H1 (cell line): Measurements from ENCODE around the gene CD44. TPM values are rescaled to one million over a fixed set of nuclear protein-coding genes. Genes with fewer than 3 reads are reported as not detected.

Source experiments
- SRF ChIP-seq: IDR thresholded peaks from 2 replicates; pipeline ENCODE4 v1.6.1; 2011; ENCODE audit warnings: mild to moderate bottlenecking, low read depth, low read length, moderate library complexity
- TAF7 ChIP-seq: optimal IDR thresholded peaks from 2 replicates; pipeline ENCODE3; 2011; ENCODE audit warnings: low read depth, mild to moderate bottlenecking, inconsistent platforms, low read length, moderate library complexity, borderline replicate concordance
- TBP ChIP-seq: IDR thresholded peaks from 2 replicates; pipeline ENCODE4 v1.6.1; 2011; ENCODE audit warnings: low read depth, low read length, improper control_type of control experiment
- TEAD4 ChIP-seq: IDR thresholded peaks from 2 replicates; pipeline ENCODE4 v1.6.1; 2012; ENCODE audit warnings: low read depth, low read length, inconsistent platforms, mixed read lengths
- polyA plus RNA-seq, 7 experiments: library from polyadenylated mRNA; depleted of rRNA in 3 of 7; stranded (reverse) in 5 of 7; unstranded in 2 of 7; fragments of >200 nt in 5 of 7; fragments of 200-250 nt in 2 of 7; gene quantifications; 1 replicate in 5 of 7; 2 replicates in 1 of 7; 4 replicates in 1 of 7; pipeline versions ENCODE4 v1.2.1 to v1.2.3, GENCODE V29; 2011 to 2013; ENCODE audit warnings: missing spikeins in 2 of 7, mixed read lengths in 2 of 7
- total RNA-seq: library from RNA; stranded (reverse); fragmentation: NEBNext Ultra II Directional; extraction: Animal tissue kit (Norgen Biotek cat#: 25700); gene quantifications from 2 replicates; pipeline ENCODE4 v1.2.1, GENCODE V29; 2021
- TF ChIP-seq, protein P1 (sequence below): IDR thresholded peaks from 2 replicates; pipeline ENCODE4 v1.6.1; 2011; ENCODE audit warnings: low read length, improper control_type of control experiment
- TF ChIP-seq, protein P2 (sequence below): IDR thresholded peaks from 2 replicates; pipeline ENCODE4 v1.6.1; 2012; ENCODE audit warnings: low read length, inconsistent platforms
- TF ChIP-seq, protein P3 (sequence below), 3 experiments: IDR thresholded peaks; 1 replicate in 2 of 3; 2 replicates in 1 of 3; pipeline versions ENCODE4 v1.5.1 to v1.6.1; 2011; ENCODE audit warnings: low read length in 3 of 3, mild to moderate bottlenecking in 3 of 3, inconsistent platforms in 2 of 3, low read depth in 1 of 3, moderate library complexity in 1 of 3; ENCODE audit not compliant: insufficient read depth in 1 of 3; ENCODE audit errors: control extremely low read depth in 1 of 3

CD44 gene
- total and polyA plus RNA-seq, 2 of the 8 experiments (the other 6 are each of a cell fraction or from before 2014, with no cell fraction given) = 11.8 to 13.7 TPM

DNA sequence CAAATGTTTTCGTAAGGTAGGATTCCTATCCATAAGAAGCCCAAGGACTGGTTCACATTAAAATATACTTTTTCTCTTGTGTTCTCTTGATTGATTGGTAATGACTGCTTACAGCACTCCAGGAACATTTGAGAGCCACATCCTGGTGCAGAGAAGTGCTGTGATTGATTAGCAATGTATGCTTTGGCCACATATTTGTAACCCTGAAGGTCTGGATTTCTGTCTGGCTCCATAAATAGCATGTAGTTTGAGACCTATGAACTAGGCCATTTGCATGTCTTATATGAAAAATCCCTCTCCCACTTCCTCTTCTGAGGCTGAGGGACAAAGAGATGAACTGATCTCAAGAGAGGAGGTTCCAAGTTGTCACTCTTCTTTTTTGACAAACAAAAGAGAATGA, 49.3 kb upstream of the CD44 start (continued):
- TF ChIP-seq, protein P1, sequence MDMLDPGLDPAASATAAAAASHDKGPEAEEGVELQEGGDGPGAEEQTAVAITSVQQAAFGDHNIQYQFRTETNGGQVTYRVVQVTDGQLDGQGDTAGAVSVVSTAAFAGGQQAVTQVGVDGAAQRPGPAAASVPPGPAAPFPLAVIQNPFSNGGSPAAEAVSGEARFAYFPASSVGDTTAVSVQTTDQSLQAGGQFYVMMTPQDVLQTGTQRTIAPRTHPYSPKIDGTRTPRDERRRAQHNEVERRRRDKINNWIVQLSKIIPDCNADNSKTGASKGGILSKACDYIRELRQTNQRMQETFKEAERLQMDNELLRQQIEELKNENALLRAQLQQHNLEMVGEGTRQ = no peak
- no peak for TF ChIP-seq TEAD4
- TF ChIP-seq SRF = no peak
- TF ChIP-seq, protein P2, sequence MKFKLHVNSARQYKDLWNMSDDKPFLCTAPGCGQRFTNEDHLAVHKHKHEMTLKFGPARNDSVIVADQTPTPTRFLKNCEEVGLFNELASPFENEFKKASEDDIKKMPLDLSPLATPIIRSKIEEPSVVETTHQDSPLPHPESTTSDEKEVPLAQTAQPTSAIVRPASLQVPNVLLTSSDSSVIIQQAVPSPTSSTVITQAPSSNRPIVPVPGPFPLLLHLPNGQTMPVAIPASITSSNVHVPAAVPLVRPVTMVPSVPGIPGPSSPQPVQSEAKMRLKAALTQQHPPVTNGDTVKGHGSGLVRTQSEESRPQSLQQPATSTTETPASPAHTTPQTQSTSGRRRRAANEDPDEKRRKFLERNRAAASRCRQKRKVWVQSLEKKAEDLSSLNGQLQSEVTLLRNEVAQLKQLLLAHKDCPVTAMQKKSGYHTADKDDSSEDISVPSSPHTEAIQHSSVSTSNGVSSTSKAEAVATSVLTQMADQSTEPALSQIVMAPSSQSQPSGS = no peak
- TF ChIP-seq, protein P3, sequence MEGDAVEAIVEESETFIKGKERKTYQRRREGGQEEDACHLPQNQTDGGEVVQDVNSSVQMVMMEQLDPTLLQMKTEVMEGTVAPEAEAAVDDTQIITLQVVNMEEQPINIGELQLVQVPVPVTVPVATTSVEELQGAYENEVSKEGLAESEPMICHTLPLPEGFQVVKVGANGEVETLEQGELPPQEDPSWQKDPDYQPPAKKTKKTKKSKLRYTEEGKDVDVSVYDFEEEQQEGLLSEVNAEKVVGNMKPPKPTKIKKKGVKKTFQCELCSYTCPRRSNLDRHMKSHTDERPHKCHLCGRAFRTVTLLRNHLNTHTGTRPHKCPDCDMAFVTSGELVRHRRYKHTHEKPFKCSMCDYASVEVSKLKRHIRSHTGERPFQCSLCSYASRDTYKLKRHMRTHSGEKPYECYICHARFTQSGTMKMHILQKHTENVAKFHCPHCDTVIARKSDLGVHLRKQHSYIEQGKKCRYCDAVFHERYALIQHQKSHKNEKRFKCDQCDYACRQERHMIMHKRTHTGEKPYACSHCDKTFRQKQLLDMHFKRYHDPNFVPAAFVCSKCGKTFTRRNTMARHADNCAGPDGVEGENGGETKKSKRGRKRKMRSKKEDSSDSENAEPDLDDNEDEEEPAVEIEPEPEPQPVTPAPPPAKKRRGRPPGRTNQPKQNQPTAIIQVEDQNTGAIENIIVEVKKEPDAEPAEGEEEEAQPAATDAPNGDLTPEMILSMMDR (IDR thresholded peaks at IDR 0.05; ENCODE audit: control extremely low read depth in 1 of 3, insufficient read depth in 1 of 3, low read depth in 1 of 3, low read length in 3 of 3) = no peak
- no peak for TF ChIP-seq TBP
- TF ChIP-seq TAF7 = no peak
